Activated T-cell treated with anti-CD3 and anti-CD28 coated beads, Interleukin-2, amount 50 U/mL, for 4 hours (primary cell): ENCODE data around the gene ANKMY1. TPM values are rescaled to one million over a fixed set of nuclear protein-coding genes. Genes with fewer than 3 reads are reported as not detected.
A peak's percentile ranks its signal among the peaks of the same experiment; 100 is the strongest.

Experiments
- ATAC-seq, 2 donors: fragments of 200-7000 bp; cut with Tn5 transposase; one replicate each; pipeline ENCODE4 v1.10.0; 2021
- DNase-seq: peaks from one replicate; pipeline ENCODE4 v3.0.0-alpha.2; 2020
- H3K27me3 Mint-ChIP-seq: one replicate; pipeline ENCODE4 v1.8.0; 2021; ENCODE audit warnings: low read depth, mixed read lengths
- H3K36me3 Mint-ChIP-seq: one replicate; pipeline ENCODE4 v1.8.0; 2022; ENCODE audit warnings: mixed read lengths; ENCODE audit not compliant: insufficient read depth
- H3K4me1 Mint-ChIP-seq: one replicate; pipeline ENCODE4 v1.8.0; 2021; ENCODE audit warnings: low read depth, mixed read lengths
- H3K4me3 Mint-ChIP-seq: one replicate; pipeline ENCODE4 v1.8.0; 2021; ENCODE audit warnings: mild to moderate bottlenecking, moderate library complexity, mixed read lengths
- H3K9me3 Mint-ChIP-seq: one replicate; pipeline ENCODE4 v1.8.0; 2021; ENCODE audit warnings: mixed read lengths
- total RNA-seq, 3 donors: library from RNA; stranded (reverse); gene quantifications; one replicate each; pipeline ENCODE4 v1.2.1, GENCODE V29; 2021

The ANKMY1 gene
- total RNA-seq, 3 donors from 2014 or later: 15.7 to 17.2 (median 15.8) TPM

- Mint-ChIP-seq H3K4me1 (peaks cover 7% of the 10 kb centered on the region), H3K9me3 (no peaks in the 10 kb centered on the region), H3K4me3 (peak overlapping the region; percentile 40), H3K36me3 (no peaks in the 10 kb centered on the region), H3K27me3 (peaks cover 21% of the 10 kb centered on the region)
- ATAC-seq: no peak
- DNase-seq: no peak
Measured at GRCh38 chr2:240437551-240437860, 120.3 kb downstream of the ANKMY1 start.

GRCh38 chr2:240436683-240437550, 120.9 kb downstream of the ANKMY1 start:
- Mint-ChIP-seq H3K4me3 (peak overlapping the region; percentile 64), H3K27me3 (peaks cover 23% of the 10 kb centered on the region), H3K4me1 (peaks cover 7% of the 10 kb centered on the region), H3K36me3 (no peaks in the 10 kb centered on the region), H3K9me3 (no peaks in the 10 kb centered on the region)
- no peak for ATAC-seq
- DNase-seq: no peak

- ATAC-seq: peak; percentile 8 to 15
- no peak for DNase-seq
Measured at GRCh38 chr2:240435948-240436682, 121.7 kb downstream of the ANKMY1 start.

GRCh38 chr2:240435457-240435947, 122.3 kb downstream of the ANKMY1 start, which contains the start of gene GPC1:
TSS of gene GPC1 (plus strand) at chr2:240435663. CDS start at chr2:240435919, 256 bp downstream.
- peak; percentile 66 to 69 for ATAC-seq
- no peaks in the 10 kb centered on the region for H3K9me3 Mint-ChIP-seq
- no peaks in the 10 kb centered on the region for H3K36me3 Mint-ChIP-seq
- peaks cover 7% of the 10 kb centered on the region for H3K4me1 Mint-ChIP-seq
- DNase-seq: peak; percentile 50
- peaks cover 23% of the 10 kb centered on the region for H3K27me3 Mint-ChIP-seq
- peak within 1 kb of the TSS; percentile 82 for H3K4me3 Mint-ChIP-seq

More at GRCh38 chr2:240435948-240436682, 121.7 kb downstream of the ANKMY1 start:
- H3K27me3 Mint-ChIP-seq: peaks cover 23% of the 10 kb centered on the region
- H3K36me3 Mint-ChIP-seq: no peaks in the 10 kb centered on the region
- H3K4me3 Mint-ChIP-seq: peak overlapping the region; percentile 64
- H3K9me3 Mint-ChIP-seq: no peaks in the 10 kb centered on the region
- peaks cover 7% of the 10 kb centered on the region for H3K4me1 Mint-ChIP-seq

GRCh38 chr2:240434728-240435456, 122.9 kb downstream of the ANKMY1 start:
- DNase-seq (peak; percentile 89), ATAC-seq (peak; percentile 62 to 64)
- peaks cover 23% of the 10 kb centered on the region for H3K27me3 Mint-ChIP-seq
- H3K36me3 Mint-ChIP-seq: no peaks in the 10 kb centered on the region
- H3K4me3 Mint-ChIP-seq: peak overlapping the region; percentile 82
- H3K9me3 Mint-ChIP-seq: no peaks in the 10 kb centered on the region
- H3K4me1 Mint-ChIP-seq: peaks cover 7% of the 10 kb centered on the region

GRCh38 chr2:240433973-240434727, 123.6 kb downstream of the ANKMY1 start:
- DNase-seq (peak; percentile 6), ATAC-seq (no peak)
- H3K4me3 Mint-ChIP-seq: peak overlapping the region; percentile 82
- H3K9me3 Mint-ChIP-seq: no peaks in the 10 kb centered on the region
- H3K27me3 Mint-ChIP-seq: peaks cover 23% of the 10 kb centered on the region
- H3K36me3 Mint-ChIP-seq: no peaks in the 10 kb centered on the region
- H3K4me1 Mint-ChIP-seq: peaks cover 7% of the 10 kb centered on the region

GRCh38 chr2:240432820-240433801, 124.7 kb downstream of the ANKMY1 start:
- H3K4me1 Mint-ChIP-seq: peaks cover 13% of the 10 kb centered on the region
- H3K9me3 Mint-ChIP-seq: no peaks in the 10 kb centered on the region
- DNase-seq: peak; percentile 4
- peaks cover 27% of the 10 kb centered on the region for H3K27me3 Mint-ChIP-seq
- ATAC-seq: no peak
- H3K4me3 Mint-ChIP-seq: peak overlapping the region; percentile 17
- no peaks in the 10 kb centered on the region for H3K36me3 Mint-ChIP-seq

GRCh38 chr2:240432430-240432819, 125.4 kb downstream of the ANKMY1 start:
- Mint-ChIP-seq H3K27me3 (peaks cover 20% of the 10 kb centered on the region), H3K4me3 (no peak overlapping the region), H3K9me3 (no peaks in the 10 kb centered on the region), H3K36me3 (no peaks in the 10 kb centered on the region), H3K4me1 (peaks cover 13% of the 10 kb centered on the region)
- ATAC-seq (no peak), DNase-seq (no peak)

- H3K4me1 Mint-ChIP-seq: peaks cover 16% of the 10 kb centered on the region
- no peaks in the 10 kb centered on the region for H3K9me3 Mint-ChIP-seq
- DNase-seq: peak; percentile 3
- peaks cover 15% of the 10 kb centered on the region for H3K27me3 Mint-ChIP-seq
- no peak overlapping the region for H3K4me3 Mint-ChIP-seq
- ATAC-seq: no peak
- no peaks in the 10 kb centered on the region for H3K36me3 Mint-ChIP-seq
Measured at GRCh38 chr2:240431661-240432424, 125.9 kb downstream of the ANKMY1 start.

- Mint-ChIP-seq H3K4me1 (peaks cover 18% of the 10 kb centered on the region), H3K36me3 (no peaks in the 10 kb centered on the region), H3K4me3 (no peak overlapping the region), H3K27me3 (peaks cover 15% of the 10 kb centered on the region), H3K9me3 (no peaks in the 10 kb centered on the region)
- DNase-seq (peak; percentile 1), ATAC-seq (no peak)
Measured at GRCh38 chr2:240431271-240431660, 126.5 kb downstream of the ANKMY1 start.

GRCh38 chr2:240430595-240430994, 127.2 kb downstream of the ANKMY1 start:
- H3K9me3 Mint-ChIP-seq: no peaks in the 10 kb centered on the region
- peaks cover 18% of the 10 kb centered on the region for H3K4me1 Mint-ChIP-seq
- H3K36me3 Mint-ChIP-seq: no peaks in the 10 kb centered on the region
- peaks cover 15% of the 10 kb centered on the region for H3K27me3 Mint-ChIP-seq
- H3K4me3 Mint-ChIP-seq: no peak overlapping the region
- no peak for ATAC-seq
- peak; percentile 2 for DNase-seq

- Mint-ChIP-seq H3K4me3 (no peak overlapping the region), H3K4me1 (peaks cover 18% of the 10 kb centered on the region), H3K27me3 (peaks cover 15% of the 10 kb centered on the region), H3K9me3 (no peaks in the 10 kb centered on the region), H3K36me3 (no peaks in the 10 kb centered on the region)
- no peak for ATAC-seq
- DNase-seq: peak; percentile 2
Measured at GRCh38 chr2:240429872-240430491, 127.8 kb downstream of the ANKMY1 start.
